Measurements from ENCODE around the gene AOC2.

Gene AOC2

GRCh38 chr17:42844271-42844670 is at the start of gene AOC2:
TSS of gene AOC2 (plus strand) at chr17:42844580. CDS start at chr17:42844627, 47 bp downstream.
- no peak for DNase-seq (ENCODE audit: low read depth in 2 of 2)

- DNase-seq (ENCODE audit: low read depth in 2 of 2), result no peak
Observed at GRCh38 chr17:42795061-42795460, 49.3 kb upstream of the AOC2 start.

GRCh38 chr17:42795465-42795864 is 48.9 kb upstream of the AOC2 start:
- DNase-seq (ENCODE audit: low read depth in 2 of 2), result no peak

- no peak for DNase-seq (ENCODE audit: low read depth in 2 of 2)
Observed at GRCh38 chr17:42796066-42796758, 48.2 kb upstream of the AOC2 start.

GRCh38 chr17:42797067-42798007 is 47.0 kb upstream of the AOC2 start:
- no peak for DNase-seq (ENCODE audit: low read depth in 2 of 2)

- DNase-seq (ENCODE audit: low read depth in 2 of 2), result no peak
Observed at GRCh38 chr17:42798011-42798382, 46.4 kb upstream of the AOC2 start.

GRCh38 chr17:42798383-42799380 is 45.7 kb upstream of the AOC2 start, which contains the start of the genes CNTD1 and COA3:
TSS of gene CNTD1 (plus strand) at chr17:42798861. CDS start at chr17:42799068, 207 bp downstream.
TSS of gene COA3 (minus strand) at chr17:42798704. CDS start at chr17:42798681, 23 bp downstream.
- DNase-seq (ENCODE audit: low read depth in 2 of 2), result peak; percentile 44 to 45

- no peak for DNase-seq (ENCODE audit: low read depth in 2 of 2)
Observed at GRCh38 chr17:42803074-42803883, 41.1 kb upstream of the AOC2 start.

GRCh38 chr17:42804918-42805367 is 39.4 kb upstream of the AOC2 start:
- no peak for DNase-seq (ENCODE audit: low read depth in 2 of 2)

GRCh38 chr17:42806249-42806648 is 38.1 kb upstream of the AOC2 start:
- no peak for DNase-seq (ENCODE audit: low read depth in 2 of 2)

GRCh38 chr17:42809250-42809649 is 35.1 kb upstream of the AOC2 start:
- no peak for DNase-seq (ENCODE audit: low read depth in 2 of 2)

GRCh38 chr17:42814633-42815399 is 29.6 kb upstream of the AOC2 start:
- no peak for DNase-seq (ENCODE audit: low read depth in 2 of 2)

- DNase-seq (ENCODE audit: low read depth in 2 of 2), result no peak
Observed at GRCh38 chr17:42817866-42818265, 26.5 kb upstream of the AOC2 start.

GRCh38 chr17:42818379-42818778 is 26.0 kb upstream of the AOC2 start:
- DNase-seq (ENCODE audit: low read depth in 2 of 2), result no peak

- DNase-seq (ENCODE audit: low read depth in 2 of 2), result peak; percentile 14 to 37
Observed at GRCh38 chr17:42819939-42820535, 24.3 kb upstream of the AOC2 start.

GRCh38 chr17:42821176-42821575 is 23.2 kb upstream of the AOC2 start:
- DNase-seq (ENCODE audit: low read depth in 2 of 2), result no peak

- DNase-seq (ENCODE audit: low read depth in 2 of 2), result no peak
Observed at GRCh38 chr17:42827472-42827871, 16.9 kb upstream of the AOC2 start.

- DNase-seq (ENCODE audit: low read depth in 2 of 2), result no peak
Observed at GRCh38 chr17:42830971-42831370, 13.4 kb upstream of the AOC2 start.

GRCh38 chr17:42832213-42832933 is 12.0 kb upstream of the AOC2 start:
- DNase-seq (ENCODE audit: low read depth in 2 of 2), result no peak

Data from stimulated activated CD8-positive, alpha-beta memory T cell treated with anti-CD3 and anti-CD28 coated beads, Interleukin-7, amount 100 ng/mL, for 1 hour (primary cell).